GM19023 (cell line): ENCODE results near the gene PLCH2.
"Not testable (repeated sequence)": the region's sequence is repeated elsewhere in the genome, so short reads cannot be mapped to it uniquely, and the experiment has no call there.

Experiments
- ATAC-seq: cut with Tn5 transposase; IDR thresholded peaks from one replicate; pipeline ENCODE4 v1.9.1; 2021; ENCODE audit warnings: mild to moderate bottlenecking, moderate library complexity; ENCODE audit not compliant: unreplicated experiment

Gene PLCH2

GRCh38 chr1:2540816-2541492 is 64.9 kb downstream of the PLCH2 start:
- no peak for ATAC-seq

DNA sequence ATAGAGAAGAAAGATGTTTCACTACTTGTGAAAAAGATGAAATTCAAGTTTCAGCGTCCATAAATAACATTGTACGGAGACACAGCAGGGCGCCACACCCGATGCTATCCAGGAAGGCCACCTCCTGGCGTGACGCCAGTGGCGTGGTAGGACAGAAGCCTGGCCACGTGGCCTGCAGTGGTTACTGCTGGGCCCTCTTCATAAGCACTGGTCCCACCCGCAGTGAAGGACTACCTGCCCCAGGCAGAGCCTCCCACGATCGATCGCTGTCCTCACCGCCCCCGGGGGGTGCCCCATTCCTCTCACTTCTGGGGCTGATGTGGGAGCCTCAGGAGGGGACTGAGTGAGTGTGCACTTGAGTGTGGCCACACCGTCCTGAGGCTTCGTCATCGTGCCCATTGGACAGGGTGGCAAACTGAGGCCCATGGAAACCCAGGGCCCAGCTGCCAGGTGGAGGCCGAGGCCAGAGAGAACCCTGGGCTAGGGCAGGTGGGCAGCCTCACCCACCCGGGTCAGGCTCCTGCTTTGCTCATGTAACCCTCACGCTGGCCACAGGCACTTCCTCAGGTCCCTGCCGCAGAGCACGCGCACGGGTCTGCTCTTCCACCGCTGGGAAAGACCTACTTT is 65.6 kb downstream of the PLCH2 start:
- no peak for ATAC-seq

- no peak for ATAC-seq
Observed at GRCh38 chr1:2542246-2542915, 66.3 kb downstream of the PLCH2 start.

DNA sequence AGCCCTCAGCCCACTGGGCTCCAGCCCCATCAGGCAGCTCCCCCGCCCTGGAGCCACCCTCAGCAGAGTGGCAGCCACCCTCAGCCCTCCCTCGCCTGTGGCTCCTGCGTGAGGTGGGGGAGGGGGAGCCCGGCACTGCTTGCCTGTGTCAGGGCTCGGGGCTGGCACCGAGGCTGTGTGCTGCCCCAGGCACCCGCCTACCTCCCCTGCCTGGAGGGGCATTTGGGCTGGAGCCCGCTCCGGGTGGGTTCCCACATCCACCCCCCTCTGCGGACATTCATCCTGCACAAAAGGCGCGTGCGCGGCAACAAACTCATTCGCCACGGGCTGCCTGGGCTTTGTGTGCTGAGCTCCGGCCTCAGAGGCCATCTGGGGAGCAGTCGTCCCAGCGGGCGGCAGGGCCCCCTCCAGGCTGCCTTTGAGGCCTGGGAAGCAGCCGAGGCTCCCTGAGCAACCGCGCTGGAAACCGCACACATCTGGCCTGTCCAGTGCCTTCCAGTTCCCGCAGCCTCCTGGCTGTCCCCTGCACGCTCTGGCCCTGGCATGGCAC is 67.5 kb downstream of the PLCH2 start:
- no peak for ATAC-seq

DNA sequence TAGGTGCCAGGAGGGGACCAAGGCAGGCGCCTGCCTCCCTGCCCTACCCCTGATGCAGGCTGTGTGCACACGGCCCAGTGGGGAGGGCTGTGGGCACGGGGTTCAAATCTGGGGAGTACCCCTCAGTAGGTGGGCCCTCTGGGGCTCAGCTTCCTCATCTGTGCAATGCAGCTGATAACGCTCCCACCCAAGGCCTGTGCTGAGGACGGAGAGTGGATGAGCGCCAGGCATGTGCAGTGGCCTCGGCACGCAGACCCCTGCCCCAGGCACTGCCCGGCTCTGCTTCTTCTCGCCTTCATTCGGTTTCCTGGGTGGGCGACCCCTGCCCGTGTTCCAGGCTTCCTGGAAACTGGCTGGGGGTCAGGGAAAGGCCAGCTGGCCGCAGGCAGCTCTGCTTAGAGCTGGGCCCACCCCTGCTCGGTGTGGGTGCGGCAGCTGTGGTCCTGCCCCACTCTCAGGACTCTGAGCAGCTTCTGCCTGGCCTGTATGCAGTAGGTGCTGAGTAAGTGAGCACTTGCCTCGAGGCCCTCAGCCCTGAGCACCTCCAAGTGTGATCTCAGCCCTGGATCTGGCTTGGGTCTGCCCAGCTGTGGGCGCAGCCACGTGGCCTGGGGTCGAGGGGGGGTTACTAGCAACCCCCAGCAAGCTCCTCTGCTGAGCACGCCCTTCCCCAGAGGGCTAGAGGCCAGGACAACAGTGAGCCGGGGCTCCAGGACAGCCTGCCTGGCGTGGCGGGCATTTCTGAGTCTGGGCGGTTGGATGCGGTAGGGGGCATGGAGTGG is 68.2 kb downstream of the PLCH2 start:
- no peak for ATAC-seq

GRCh38 chr1:2544875-2545640 is 69.0 kb downstream of the PLCH2 start:
- ATAC-seq: no peak

GRCh38 chr1:2545754-2546514 is 69.8 kb downstream of the PLCH2 start:
- peak; percentile 38 for ATAC-seq

DNA sequence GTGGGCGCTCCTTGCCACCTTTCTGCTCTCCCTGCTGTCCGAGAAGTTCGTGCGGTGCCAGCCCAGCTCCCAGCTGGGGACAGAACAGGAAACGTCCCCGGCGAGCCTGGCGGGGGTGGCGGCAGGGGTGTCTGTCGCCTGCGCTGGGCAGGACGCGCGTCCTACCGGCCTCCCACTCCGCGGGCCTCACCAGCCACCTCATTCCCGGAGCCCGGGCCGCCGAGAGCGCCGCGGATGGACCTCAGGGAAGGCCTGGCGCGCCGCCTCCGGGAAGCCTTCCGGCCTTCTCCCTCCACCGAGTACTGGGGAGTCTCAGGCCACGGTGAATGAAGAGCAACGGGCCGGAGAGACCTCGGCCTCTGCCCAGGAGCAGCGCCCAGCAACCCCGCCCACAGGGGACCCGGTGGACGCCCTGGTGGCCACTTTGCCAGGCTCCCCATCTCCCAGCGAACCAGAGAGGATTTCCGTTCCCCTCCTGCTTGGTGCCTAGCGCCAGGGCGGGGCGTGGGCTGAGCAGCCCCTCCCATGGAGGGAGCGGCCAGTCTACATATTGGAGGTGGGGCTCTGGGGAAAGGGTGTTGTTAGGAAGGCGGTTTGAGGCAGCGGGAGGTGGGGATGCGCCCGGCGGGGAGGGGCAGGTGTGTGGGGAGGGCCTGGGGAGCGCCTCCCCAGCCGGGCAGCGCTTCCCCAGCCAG is 70.6 kb downstream of the PLCH2 start:
- ATAC-seq: peak; percentile 29

DNA sequence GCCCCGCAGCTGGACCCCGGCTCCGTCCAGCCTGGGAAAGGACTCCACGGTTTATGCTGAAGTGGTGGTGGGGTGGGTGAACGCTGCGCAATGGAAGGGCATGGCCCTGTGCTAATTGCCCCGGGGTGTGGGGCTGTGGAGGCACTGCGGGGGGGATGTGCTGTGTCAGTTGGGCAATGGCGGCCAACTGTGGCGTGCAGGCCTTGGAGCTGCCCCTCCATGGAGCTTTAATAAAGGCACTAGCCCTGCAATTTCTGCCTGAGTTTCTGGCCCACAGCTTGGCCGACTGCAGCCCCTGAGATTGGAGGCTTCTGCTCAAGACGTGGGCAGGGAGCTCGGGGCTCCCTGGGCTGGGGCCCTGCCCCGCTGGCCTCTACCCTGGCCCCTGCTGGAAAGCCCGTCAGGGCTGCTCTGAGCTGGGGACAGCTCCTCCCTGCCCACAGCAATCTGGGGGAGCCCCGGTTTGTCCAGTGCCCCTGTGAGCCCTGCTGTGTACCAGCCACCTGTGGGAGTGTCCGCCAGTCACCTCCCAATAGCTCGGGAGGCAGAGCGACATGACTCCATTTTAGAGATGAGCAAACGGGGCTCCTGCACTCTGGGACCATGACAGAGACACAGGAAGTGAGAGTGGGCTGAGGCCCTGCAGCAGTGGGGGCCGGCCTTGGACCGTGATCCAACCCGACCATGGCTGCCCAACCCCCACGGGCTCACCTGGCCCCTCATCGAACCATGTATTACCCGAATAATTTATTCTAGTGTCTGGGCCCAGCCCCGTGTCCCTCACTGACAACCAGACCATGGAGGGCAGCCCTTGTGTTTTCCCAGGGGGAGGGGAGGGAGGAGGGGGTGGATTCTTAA is 71.3 kb downstream of the PLCH2 start:
- ATAC-seq: no peak

- ATAC-seq: peak; percentile 8
Observed at GRCh38 chr1:2548068-2548589, 72.0 kb downstream of the PLCH2 start.

- ATAC-seq: not testable (repeated sequence)
Observed at GRCh38 chr1:2549367-2550029, 73.4 kb downstream of the PLCH2 start.

DNA sequence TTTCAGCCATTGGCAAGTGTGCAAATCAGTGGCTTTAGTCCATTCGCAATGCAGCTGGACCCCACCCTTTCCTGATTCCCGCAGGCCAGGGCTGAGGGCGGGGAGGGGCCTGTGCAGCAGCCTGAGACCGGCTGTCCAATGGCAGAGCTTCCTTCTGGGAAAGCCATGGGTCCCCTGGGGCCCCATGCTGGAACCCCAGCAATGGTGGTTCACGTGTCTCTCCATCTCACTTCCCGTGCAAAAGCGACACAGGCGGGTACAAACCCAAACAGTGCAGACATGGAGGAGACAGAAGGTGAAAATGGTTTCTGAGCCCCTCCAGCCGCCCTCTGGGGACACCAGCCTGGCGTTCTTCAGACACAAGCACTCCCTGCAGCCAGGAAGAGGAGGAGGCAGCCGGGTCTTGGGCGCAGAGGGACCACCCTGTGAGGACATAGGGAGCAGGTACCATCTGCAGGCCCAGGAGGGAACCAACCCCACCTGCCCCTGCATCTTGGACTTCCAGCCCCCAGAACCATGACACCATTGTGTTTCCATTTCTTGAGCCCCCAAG is 74.3 kb downstream of the PLCH2 start:
- not testable (repeated sequence) for ATAC-seq

- ATAC-seq: not testable (repeated sequence)
Observed at GRCh38 chr1:2551544-2551943, 75.5 kb downstream of the PLCH2 start.

GRCh38 chr1:2552189-2552588 is 76.1 kb downstream of the PLCH2 start:
- no peak for ATAC-seq

DNA sequence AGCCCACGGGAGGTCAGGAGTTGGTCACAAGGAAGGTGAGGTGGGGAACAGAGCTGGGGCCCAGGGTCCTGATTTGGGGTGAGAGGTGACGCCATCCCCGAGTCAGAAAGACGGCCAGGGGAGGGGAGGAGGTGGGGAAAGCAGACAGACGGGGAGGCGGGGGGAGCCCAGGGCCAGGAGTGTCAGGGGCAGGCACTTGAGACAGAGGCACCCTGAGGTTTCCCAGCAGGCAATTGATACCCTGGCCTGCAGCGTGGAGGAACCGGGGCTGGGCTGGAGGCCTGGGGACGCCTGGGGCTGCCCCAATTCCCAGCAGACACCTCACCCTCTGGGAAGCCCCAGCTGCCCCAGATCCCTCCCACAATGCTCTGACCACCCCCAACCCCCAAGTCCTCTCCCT is 77.0 kb downstream of the PLCH2 start:
- ATAC-seq: not testable (repeated sequence)

DNA sequence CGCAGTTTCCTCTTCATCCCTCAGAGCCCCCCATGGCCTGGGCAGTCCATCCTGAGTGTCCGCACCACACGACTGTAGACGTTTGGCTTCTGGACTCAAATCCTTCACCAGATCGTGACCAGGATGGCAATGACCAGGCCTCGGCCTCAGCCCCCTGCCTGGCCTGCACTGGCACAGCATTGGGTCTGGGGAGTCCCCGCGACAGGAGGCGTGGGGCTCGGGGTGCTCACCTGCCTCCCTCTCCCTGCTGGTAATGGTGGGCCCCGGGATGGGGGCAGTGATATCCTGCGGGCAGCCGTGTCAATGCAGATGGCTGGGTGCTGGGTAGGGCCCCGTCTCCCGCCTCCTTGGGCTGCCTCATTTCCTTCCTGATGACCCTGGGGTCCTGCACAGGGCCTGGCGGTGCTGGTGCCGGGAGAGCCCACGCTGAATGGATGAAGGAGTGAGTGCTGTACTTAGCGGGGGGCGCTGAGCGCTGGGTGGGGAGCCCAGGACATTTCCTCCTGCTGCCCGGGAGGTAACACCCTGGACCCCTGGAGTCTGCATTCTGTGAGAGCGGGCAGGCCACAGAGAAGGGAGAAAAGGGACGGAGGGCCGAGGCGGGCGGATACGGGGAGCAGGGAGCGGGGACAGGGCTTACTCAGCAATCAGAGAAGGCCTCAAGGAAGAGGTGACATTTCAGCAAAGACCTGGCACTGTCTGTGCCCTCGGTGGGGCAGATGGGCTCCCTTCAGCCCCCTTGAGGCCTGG is 78.0 kb downstream of the PLCH2 start:
- no peak for ATAC-seq
